NK-92 treated with Interleukin-12 subunit alpha and Interleukin-12 subunit beta, amount 100 ng/mL, for 24 hours (cell line): Measurements from ENCODE around the gene RPS28.
"Not testable (repeated sequence)": the region's sequence is repeated elsewhere in the genome, so short reads cannot be mapped to it uniquely, and the experiment has no call there.

Experiments
- DNase-seq: peaks from one replicate; lab custom pipeline; 2025; lab: John Stamatoyannopoulos, UW

The RPS28 gene

DNA sequence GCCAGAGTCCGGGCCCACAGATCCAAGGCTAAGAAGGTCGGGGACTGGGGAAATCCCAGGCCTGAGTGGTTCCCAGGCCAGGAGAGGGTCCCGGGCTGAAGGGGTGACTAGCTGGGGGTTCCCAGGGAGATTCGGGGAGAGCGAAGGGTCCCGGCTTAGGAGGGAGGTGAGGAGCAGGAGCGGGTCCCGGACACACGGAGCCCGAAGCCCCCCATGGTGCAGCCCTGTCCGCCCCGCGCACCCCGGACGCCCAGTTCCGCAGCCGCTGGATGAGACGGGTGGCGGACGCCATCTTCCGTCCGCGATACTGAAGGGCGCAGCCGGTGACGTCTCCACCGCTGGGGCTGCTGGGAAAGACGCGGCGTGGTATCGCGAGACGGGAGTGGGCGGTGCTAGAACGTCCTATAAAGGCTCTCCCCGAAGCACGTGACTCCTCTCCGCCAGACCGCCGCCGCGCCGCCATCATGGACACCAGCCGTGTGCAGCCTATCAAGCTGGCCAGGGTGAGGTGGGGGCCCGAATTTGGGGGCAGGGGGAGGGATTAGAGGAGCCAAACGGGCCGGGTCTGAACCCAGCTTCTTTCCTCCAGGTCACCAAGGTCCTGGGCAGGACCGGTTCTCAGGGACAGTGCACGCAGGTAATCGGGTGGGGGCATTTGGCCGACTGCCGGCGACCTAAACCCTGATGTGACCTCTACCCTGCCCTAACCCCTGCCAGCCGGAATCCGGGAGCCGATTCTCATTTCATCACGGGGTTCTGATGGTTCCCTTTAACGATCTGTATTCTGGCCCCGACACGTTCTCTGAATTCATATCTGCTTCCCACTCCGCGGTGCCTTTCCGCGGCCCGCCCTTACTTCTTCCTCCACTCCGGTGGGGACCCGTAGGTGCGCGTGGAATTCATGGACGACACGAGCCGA is at the start of gene RPS28, which contains the start of gene NDUFA7:
TSS of gene RPS28 (plus strand) at position 430 of the 919 bp plus-strand sequence. CDS start at position 465, 35 bp downstream.
TSS of gene NDUFA7 (minus strand) at position 309 of the 919 bp plus-strand sequence. CDS start at position 292, 17 bp downstream.
- peak; percentile 93 for DNase-seq

DNA sequence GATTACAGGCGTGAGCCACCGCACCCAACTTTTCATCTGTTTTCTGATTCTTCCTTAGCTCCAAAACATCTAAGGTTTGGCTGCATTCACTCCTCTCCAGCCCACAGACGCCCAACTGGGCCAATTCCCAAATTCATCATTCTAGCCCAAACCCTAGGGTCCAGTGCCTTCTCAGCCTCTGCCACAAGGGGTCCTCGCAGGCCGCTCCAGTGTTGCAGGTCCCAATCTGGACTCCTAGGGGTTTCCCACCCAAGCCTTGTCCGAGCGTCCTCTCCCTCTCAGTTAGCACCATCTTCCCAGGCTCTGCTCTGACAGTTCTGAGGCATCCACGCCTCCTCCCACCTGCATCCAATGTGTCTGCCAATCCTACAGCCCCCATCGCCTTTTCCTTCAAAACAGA is 44.8 kb upstream of the RPS28 start:
- not testable (repeated sequence) for DNase-seq

DNA sequence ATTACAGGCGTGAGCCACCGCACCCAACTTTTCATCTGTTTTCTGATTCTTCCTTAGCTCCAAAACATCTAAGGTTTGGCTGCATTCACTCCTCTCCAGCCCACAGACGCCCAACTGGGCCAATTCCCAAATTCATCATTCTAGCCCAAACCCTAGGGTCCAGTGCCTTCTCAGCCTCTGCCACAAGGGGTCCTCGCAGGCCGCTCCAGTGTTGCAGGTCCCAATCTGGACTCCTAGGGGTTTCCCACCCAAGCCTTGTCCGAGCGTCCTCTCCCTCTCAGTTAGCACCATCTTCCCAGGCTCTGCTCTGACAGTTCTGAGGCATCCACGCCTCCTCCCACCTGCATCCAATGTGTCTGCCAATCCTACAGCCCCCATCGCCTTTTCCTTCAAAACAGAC is 30.0 kb upstream of the RPS28 start:
- DNase-seq: not testable (repeated sequence)

DNA sequence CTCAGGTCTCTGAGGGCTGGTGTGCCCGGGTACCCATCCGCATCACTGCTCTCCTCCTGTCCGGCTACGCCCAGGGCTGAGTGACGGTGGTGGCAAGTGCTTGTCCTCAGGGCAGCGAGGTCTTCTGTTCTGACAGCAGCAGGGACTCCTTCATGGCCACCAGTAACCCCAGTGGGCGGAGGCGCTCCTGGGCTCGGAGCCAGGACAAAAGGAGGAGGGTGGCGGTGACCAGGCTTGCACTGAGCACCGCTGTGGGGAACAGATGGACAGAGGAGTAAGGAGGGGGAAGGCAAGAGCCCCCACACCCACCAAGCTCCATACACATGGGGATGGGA is 19.0 kb upstream of the RPS28 start:
- DNase-seq: no peak

DNA sequence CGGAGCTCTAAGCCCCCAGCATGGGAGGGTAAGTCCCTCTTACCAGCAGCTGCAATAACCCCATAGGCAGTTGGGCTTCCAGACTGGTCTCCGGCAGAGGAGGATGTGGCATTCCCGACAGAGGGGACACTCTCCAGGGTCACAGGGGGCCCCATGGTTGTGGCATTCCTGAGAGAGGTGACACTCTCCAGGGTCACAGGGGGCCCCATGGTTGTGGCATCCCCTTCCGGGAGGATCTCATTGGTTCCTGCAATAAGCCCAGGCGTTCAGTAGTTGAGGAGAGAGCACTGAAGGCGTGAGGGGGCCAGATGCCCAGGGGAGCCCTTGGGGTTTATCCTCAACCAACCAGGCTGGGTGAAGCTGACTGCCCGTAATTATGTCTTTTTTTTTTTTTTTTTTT is 18.6 kb upstream of the RPS28 start:
- DNase-seq: no peak

DNA sequence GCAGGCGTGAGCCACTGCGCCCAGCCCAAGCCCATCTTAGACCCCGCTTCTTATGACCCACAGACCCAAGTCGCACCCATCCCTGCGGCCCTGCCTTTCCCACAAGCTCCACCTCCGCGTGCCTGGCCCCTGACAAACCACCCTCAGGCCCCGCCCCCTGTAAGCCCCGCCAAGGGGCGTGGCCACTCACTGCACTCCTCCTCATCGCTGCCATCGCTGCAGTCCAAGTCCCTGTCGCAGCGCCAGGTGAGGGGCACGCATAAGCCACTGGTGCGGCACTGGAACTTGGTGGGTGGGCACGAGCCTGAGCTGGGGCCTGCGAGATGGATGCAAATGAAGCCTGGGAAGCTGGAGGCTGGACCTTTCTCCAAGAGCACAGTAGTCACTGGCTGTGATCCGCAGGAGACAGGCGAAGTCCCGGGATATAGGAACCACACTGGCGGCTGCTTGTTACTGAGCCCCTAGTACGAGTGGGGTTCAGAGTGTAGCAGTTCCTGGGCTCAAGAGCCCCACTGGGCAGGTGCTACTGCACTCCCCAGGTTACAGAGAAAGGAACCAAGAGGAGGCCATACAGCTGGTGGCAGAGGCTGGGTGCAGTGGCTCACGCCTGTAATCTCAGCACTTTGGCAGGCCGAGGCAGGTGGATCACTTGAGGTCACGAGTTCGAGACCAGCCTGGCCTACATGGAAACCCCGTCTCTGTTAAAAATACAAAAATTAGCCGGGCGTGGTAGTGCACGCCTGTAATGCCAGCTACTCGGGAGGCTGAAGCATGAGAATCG is 16.3 kb upstream of the RPS28 start:
- DNase-seq: no peak

GRCh38 chr19:8305798-8306197 is 15.5 kb upstream of the RPS28 start:
- no peak for DNase-seq

DNA sequence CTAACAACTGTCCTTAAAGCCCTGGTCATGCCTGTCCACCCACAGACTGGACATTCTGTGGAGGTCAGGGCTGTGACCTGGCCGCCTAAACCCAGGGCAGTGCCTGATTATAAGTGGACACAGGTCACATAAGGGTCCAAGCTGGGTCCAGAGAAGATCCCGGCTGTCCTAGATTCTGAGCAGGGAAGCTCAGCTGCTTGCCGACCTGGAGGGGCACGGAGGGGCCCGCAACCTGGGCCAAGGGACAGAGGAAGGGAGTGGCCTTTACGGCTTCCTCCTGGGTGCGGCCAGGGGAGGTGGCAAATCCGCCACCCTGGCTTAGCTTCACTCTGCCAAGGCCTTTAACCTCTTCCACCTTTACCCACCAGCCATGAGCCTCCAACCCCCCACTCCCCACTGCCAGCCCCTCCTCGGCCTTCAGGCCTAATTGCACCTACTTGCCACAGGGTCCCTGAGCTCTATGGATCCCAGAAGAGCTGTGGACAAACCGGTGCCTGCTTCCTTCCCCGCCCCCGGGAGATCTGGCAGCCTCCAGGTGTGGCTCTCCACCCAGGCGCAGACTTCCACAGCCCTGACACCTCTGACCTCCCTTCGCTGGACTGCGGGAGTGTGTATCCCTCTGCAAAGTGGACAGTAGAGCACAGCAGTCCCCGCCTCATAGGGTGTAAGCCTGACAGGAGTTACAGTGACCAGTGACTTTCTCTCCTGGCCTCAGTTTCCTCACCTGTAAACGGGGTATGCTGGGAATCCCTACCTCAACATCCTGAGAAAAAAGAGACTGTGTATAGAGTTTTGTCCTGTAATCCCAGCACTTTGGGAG is 14.9 kb upstream of the RPS28 start:
- no peak for DNase-seq

GRCh38 chr19:8307400-8307964 is 13.8 kb upstream of the RPS28 start:
- DNase-seq: peak; percentile 32

DNA sequence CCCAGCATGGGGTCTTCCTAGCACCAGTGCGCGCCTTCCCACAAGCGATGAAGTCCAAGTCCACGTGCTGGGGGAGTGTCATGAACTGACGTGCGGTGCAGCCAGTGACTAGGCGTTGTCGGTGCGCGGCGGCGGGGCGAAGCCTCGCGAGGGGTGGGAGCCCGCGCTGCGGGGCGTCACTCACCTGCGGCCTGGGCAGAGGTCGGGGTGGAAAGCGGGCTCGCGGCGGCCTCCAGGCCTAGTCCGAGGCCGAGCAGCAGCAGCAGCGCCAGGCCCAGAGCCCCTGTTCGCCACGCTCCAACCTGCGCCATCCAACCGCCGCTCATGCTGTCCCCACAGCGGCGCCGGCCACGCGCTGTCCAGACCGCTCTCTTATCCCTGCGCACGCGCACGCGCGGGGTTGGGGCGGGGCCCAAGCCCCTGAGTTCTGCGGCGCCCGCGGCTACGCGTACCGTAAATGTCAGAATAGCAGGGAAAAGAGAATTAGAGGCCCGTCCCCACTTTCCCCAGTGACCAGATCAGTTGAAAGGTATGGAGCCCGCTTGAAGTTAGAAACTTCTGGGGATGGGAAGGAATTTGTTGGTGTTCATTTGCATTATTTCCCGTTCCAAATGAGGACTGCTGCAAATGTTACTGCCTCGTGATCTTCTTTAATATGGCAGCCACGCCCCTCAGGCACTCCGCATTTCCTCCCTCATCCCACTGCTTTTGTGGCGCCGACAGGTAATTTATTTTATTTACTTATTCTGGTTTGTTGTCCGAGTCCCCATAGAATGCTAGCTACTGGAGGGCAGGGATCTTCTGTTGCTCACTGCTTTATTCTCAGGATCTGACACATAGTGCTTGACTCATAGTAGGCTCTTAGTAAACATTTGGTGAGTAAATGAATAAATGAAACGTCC is 13.1 kb upstream of the RPS28 start, which contains the start of gene CD320:
TSS of gene CD320 (minus strand) at position 394 of the 902 bp plus-strand sequence. CDS start at position 326, 68 bp downstream.
- peak; percentile 84 for DNase-seq

DNA sequence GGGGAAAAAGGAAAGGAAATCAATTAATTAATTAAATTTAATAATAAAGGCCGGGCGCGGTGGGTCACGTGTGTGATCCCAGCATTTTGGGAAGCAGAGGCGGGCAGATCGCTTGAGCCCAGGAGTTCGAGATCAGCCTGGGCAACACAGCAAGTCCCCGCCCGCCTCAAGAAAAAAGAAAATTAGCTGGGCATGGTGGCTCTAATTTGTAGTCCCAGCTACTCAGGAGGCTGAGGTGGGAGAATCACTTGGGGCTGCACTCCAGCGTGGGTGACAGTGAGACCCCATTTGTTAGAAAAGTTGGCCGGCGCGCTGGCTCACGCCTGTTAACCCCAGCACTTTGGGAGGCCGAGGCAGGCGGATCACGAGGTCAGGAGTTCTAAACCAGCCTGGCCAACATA is 12.4 kb upstream of the RPS28 start:
- no peak for DNase-seq

DNA sequence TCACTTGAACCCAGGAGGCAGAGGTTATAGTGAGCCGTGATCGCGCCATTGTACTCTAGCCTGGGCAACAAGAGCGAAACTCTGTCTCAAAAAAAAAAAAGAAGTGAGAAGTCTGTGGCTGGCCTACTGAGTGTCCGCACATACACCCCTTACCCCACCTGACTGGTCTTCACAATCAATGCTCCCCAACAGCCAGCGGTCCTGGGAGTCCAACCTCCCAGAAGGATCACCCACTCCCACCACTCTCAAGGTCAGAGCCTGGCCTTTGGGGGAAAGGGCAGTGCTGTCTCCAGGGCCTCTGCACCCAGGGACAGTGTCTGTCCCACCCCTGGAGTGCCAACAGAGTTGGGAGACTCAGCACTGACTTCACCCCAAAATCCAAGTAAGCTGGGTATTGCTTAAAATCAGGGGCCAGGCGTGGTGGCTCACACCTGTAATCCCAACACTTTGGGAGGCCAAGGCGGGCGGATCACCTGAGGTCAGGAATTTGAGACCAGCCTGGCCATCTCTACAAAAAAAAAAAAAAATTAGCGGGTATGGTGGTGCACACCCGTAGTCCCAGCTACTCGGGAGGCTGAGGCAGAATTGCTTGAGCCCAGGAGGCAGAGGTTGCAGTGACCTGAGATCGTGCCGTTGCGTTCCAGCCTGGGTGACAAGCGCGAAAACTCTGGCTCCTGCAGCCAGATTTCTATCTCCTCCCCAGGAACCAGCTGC is 10.8 kb upstream of the RPS28 start:
- no peak for DNase-seq

- no peak for DNase-seq
Measured at GRCh38 chr19:8311461-8312260, 9.6 kb upstream of the RPS28 start.

GRCh38 chr19:8314981-8315640 is 6.2 kb upstream of the RPS28 start:
- DNase-seq: not testable (repeated sequence)

- no peak for DNase-seq
Measured at GRCh38 chr19:8316351-8317125, 4.8 kb upstream of the RPS28 start.

- DNase-seq: not testable (repeated sequence)
Measured at GRCh38 chr19:8318835-8319234, 2.5 kb upstream of the RPS28 start.

DNA sequence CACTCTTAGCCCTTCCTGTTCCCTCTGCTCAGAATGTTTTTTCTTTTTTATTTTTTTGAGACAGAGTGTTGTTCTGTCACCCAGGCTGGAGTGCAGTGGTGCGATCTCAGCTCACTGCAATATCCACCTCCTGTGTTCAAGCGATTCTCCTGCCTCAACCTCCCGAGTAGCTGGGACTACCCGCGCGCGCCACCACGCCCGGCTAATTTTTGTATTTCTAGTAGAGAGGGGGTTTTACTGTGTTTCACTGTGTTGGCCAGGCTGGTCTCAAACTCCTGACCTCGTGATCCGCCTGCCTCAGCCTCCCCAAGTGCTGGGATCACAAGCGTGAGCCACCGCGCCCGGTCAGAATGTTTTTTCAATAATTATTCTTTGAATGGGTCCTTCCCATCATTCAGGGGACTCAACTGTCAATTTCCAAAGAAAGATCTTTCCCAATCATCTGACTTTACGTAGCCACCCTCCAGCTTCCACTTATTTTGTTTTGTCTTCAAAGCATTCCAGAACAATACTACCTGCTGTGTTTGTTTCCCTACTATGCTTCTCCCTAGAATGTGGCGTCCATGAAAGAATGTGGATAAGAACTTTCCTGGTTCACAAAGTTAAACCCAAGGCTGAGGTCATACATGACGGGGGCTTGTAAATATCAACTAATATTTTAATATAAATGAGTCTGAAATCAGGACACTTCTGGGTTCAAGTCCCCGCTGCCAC is 1.3 kb upstream of the RPS28 start:
- DNase-seq: no peak
